Erythroblast (primary cell): ENCODE data around the gene CKS2.

ENCODE experiments used
- GATA1 ChIP-seq: IDR thresholded peaks from 2 replicates; pipeline ENCODE4 v1.6.1; 2011; ENCODE audit warnings: low read depth, mild to moderate bottlenecking, control low read depth, low read length, moderate library complexity
- POLR2A ChIP-seq: IDR thresholded peaks from 2 replicates; pipeline ENCODE4 v1.6.1; 2011; ENCODE audit warnings: mild to moderate bottlenecking, low read length

DNA sequence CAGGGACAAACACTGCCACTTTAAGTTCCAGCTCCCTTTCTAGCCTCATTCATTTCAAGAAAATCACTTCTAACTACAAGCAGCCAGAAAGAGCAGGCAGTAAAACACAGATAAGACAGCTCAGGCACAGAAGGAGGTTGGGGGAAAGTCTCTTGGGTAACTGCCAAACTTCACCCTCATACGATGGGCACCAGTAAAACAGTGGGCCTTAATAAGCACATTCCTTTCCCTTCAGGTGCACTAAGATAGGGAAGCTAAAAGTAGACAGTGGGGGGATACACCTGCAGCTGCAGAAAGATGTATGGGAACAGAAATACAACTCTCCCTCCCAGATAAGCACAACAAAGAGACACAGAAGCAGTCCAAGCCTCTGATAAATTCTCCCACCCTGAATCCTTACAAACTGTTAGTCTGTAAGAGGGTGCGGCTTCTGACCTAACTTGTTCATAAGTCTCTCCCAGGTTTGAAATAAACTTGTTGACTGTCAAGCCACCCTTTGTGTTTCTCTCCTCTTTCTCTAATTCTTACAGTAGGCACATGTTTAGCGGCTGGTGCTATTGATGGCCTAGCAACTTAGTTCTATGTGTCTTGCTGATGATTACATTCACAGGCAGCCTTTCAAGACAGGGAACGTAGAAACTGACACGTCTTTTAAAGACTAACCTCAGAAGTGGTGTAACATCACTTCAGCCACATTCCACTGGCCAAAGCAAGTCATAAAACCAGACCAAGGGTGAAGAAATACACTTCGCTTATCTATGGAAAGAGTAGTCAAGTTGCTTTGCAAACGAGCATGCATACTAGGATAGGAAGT is 6.8 kb upstream of the CKS2 start:
- no peak for TF ChIP-seq POLR2A
- no peak for TF ChIP-seq GATA1
